Smooth muscle cell (in vitro differentiated cells): Measurements from ENCODE around the gene TRIM40. TPM values are rescaled to one million over a fixed set of nuclear protein-coding genes. Genes with fewer than 3 reads are reported as not detected.

Experiments used
- DNase-seq: peaks from one replicate; lab custom pipeline; 2025; ENCODE audit not compliant: unreplicated experiment; lab: John Stamatoyannopoulos, UW
- H2AFZ ChIP-seq: fragments of 200-600 bp; sonication (generic); 2 replicates; pipeline ENCODE4 v1.6.0; 2016; ENCODE audit warnings: antibody characterized with exemption, low read depth, mild to moderate bottlenecking
- H3F3A ChIP-seq: fragments of 200-600 bp; sonication (generic); 2 replicates; pipeline ENCODE4 v1.6.0; 2017; ENCODE audit warnings: antibody characterized with exemption, low read depth
- H3K27ac ChIP-seq: fragments of 200-600 bp; sonication (generic); 2 replicates; pipeline ENCODE4 v1.5.1; 2016; ENCODE audit warnings: low read depth, mild to moderate bottlenecking
- H3K27me3 ChIP-seq: fragments of 200-600 bp; sonication (generic); 2 replicates; pipeline ENCODE4 v1.6.1; 2016; ENCODE audit warnings: low read depth, mild to moderate bottlenecking
- H3K36me3 ChIP-seq: fragments of 200-600 bp; sonication (generic); 2 replicates; pipeline ENCODE4 v1.5.1; 2016; ENCODE audit warnings: low read depth
- H3K4me1 ChIP-seq: fragments of 200-600 bp; sonication (generic); 2 replicates; pipeline ENCODE4 v1.5.1; 2016; ENCODE audit warnings: low read depth
- H3K4me2 ChIP-seq: fragments of 200-600 bp; sonication (generic); 2 replicates; pipeline ENCODE4 v1.6.0; 2016; ENCODE audit warnings: mild to moderate bottlenecking
- H3K4me3 ChIP-seq: fragments of 200-600 bp; sonication (generic); 2 replicates; pipeline ENCODE4 v1.5.1; 2016; ENCODE audit warnings: mild to moderate bottlenecking
- H3K79me2 ChIP-seq: fragments of 200-600 bp; sonication (generic); 2 replicates; pipeline ENCODE4 v1.6.0; 2016; ENCODE audit warnings: low read depth, mild to moderate bottlenecking
- H3K9ac ChIP-seq: fragments of 200-600 bp; sonication (generic); 2 replicates; pipeline ENCODE4 v1.6.0; 2016; ENCODE audit warnings: low read depth
- H3K9me3 ChIP-seq: fragments of 200-600 bp; sonication (generic); replicated peaks from 2 replicates; pipeline ENCODE4 v1.5.1; 2016; ENCODE audit warnings: low read depth
- H4K20me1 ChIP-seq: fragments of 200-600 bp; sonication (generic); 2 replicates; pipeline ENCODE4 v1.6.0; 2016; ENCODE audit warnings: low read depth
- WGBS: methylation state at CpG from one replicate; pipeline ENCODE4 v1.1.7; 2016; ENCODE audit warnings: low lambda C conversion rate; 5-methylcytosine and 5-hydroxymethylcytosine counted together
- polyA plus RNA-seq: library from polyadenylated mRNA; unstranded; fragments of >200 nt; fragmentation: Nextera tagmentation; extraction: Ambion mirVana; gene quantifications from 2 replicates; pipeline ENCODE4 v1.2.1, GENCODE V29; 2016
- total RNA-seq: library from RNA; depleted of rRNA; stranded (reverse); fragments of >200 nt; gene quantifications from 2 replicates; pipeline ENCODE4 v1.2.3, GENCODE V29; 2014
- TF ChIP-seq, protein P1 (sequence below): fragments of 200-600 bp; sonication (generic); IDR thresholded peaks from 2 replicates; pipeline ENCODE4 v1.5.1; 2017; ENCODE audit warnings: borderline replicate concordance, mild to moderate bottlenecking, antibody characterized with exemption; ENCODE audit not compliant: insufficient read depth, poor library complexity, severe bottlenecking

TRIM40 gene
- total and polyA plus RNA-seq, 2 experiments from 2014 or later: not detected

DNA sequence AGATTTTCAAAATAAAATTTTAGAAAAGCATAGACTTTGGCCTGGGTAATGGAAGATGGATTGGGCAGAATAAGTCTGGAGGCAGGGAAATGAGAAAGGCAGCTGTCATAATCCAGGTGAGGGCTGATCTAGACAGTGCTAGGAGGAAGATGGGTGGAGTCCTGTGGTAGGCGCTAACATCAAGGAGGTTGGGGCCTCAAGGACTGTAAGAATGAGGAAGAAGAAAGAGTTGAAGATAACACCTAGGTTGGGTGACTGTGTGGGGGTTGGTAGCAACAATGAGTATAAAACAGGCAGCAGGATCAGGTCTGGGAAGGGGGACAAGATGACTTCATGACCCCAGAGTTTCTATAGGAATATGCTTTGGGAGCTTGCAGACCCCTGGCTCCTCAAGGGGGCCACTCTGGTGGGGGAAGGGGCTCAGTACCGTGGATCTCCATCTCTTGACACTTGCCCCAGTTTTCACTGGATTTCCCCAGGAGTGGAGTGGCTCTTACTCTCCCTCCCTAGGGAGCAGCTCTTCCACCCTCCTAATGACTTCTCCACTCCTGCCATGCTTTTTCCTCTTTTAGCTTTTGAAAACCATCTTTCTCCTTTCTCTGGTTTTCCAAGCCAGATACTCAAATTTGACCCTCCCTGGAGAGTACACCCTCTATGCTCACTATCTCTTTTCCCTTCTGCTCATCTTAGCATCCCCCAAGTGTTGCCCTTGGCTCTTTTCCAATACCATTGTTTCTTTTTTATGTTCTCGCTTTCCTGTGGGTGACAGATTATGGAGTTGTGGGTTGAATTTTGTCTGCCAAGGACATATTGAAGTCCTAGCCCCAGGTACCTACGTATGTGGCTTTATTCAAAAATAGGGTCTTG, 37.8 kb upstream of the TRIM40 start:
- no peak overlapping the region for H3K4me2 ChIP-seq
- DNase-seq: no peak
- H2AFZ ChIP-seq: no peak overlapping the region
- H3K79me2 ChIP-seq: no peaks in the 10 kb centered on the region
- H3K4me3 ChIP-seq: no peak overlapping the region
- H3K27ac ChIP-seq: no peak overlapping the region
- no peaks in the 10 kb centered on the region for H3K36me3 ChIP-seq
- H4K20me1 ChIP-seq: no peaks in the 10 kb centered on the region
- H3K9me3 ChIP-seq: no peaks in the 10 kb centered on the region
- peaks cover 12% of the 10 kb centered on the region for H3K4me1 ChIP-seq
- peaks cover 78% of the 10 kb centered on the region for H3K27me3 ChIP-seq
- WGBS: 62% methylated on average over 4 of the region's 4 CpGs
- no peak overlapping the region for H3K9ac ChIP-seq
- H3F3A ChIP-seq: no peaks in the 10 kb centered on the region
- TF ChIP-seq, protein P1, sequence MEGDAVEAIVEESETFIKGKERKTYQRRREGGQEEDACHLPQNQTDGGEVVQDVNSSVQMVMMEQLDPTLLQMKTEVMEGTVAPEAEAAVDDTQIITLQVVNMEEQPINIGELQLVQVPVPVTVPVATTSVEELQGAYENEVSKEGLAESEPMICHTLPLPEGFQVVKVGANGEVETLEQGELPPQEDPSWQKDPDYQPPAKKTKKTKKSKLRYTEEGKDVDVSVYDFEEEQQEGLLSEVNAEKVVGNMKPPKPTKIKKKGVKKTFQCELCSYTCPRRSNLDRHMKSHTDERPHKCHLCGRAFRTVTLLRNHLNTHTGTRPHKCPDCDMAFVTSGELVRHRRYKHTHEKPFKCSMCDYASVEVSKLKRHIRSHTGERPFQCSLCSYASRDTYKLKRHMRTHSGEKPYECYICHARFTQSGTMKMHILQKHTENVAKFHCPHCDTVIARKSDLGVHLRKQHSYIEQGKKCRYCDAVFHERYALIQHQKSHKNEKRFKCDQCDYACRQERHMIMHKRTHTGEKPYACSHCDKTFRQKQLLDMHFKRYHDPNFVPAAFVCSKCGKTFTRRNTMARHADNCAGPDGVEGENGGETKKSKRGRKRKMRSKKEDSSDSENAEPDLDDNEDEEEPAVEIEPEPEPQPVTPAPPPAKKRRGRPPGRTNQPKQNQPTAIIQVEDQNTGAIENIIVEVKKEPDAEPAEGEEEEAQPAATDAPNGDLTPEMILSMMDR: no peak

DNA sequence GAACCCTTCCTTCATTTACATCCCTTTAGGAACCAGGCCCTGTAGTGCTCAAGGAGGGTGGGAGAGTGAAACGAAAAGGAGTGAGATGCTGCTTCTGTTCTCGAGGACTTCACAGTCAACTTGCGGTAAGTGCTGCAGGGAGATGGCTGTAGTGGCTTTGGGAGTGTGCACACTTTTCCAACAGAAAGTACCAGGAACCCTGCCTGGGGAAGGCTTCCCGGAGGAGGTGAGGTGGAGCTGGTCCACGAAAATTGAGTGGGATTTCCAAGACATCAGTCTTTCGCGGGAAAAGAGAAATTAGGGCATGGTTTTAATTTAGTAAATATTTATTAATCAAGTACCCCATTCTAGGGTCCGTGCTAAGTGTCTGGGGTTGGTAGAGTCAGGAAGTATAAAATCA, 35.8 kb upstream of the TRIM40 start:
- Histone ChIP-seq H3K4me2 (peak overlapping the region; percentile 85), H3K4me1 (peaks cover 17% of the 10 kb centered on the region), H2AFZ (no peak overlapping the region), H3K79me2 (no peaks in the 10 kb centered on the region), H3K36me3 (no peaks in the 10 kb centered on the region), H3F3A (no peaks in the 10 kb centered on the region), H4K20me1 (no peaks in the 10 kb centered on the region), H3K9ac (no peak overlapping the region), H3K27ac (no peak overlapping the region), H3K4me3 (peak overlapping the region; percentile 51), H3K27me3 (peaks cover 81% of the 10 kb centered on the region), H3K9me3 (no peaks in the 10 kb centered on the region)
- DNase-seq: no peak
- WGBS: 36% methylated on average over 8 of the region's 8 CpGs
- TF ChIP-seq, protein P1: no peak

DNA sequence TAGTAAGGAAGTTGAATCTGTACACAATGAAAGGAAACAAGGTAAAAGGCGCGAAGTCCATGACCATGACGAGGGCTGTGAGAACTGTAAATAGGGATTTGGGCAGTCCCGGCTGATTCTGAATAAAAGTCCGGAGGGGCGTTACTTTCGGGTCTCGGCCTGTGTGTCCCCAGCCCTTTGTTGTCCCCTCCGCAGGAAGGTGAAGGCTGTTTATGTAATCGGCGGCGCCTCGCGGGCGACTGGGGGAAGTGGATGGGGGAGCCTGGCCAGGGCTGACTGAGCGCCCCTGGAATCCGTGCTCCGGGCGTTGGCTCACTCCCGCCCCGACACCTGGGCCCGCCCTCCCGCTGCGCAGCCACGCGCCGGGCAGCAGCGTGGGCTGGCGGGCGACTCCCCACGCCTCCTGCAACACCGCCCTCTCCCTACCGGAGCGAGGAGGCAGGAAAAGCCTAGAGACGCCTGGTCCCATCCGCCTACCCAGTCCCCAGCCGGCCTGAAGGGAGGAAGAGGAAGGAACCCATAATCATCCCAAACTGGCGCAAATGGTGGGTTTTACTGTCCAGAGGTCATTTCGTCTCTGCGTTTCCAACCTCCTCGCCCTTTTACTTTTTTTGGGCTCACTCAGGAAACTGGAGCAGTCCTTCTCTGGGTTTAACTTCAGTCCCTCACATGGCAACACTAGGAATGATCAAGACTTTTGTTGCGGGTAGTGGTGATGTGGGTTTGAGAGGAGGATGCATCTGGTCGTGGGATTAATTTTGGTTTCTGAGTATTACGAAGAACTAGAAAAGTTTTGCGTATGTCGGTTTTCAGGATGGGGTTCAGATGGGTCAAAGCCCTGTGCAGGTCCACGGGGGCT, 35.1 kb upstream of the TRIM40 start:
- peaks cover 81% of the 10 kb centered on the region for H3K27me3 ChIP-seq
- H3K9ac ChIP-seq: no peak overlapping the region

More for the DNA sequence above, 35.1 kb upstream of the TRIM40 start:
- Histone ChIP-seq H3K4me1 (peaks cover 17% of the 10 kb centered on the region), H3K9me3 (no peaks in the 10 kb centered on the region), H3K36me3 (no peaks in the 10 kb centered on the region), H3K4me3 (peak overlapping the region; percentile 51), H3K27ac (no peak overlapping the region), H3K79me2 (no peaks in the 10 kb centered on the region), H3F3A (no peaks in the 10 kb centered on the region), H4K20me1 (no peaks in the 10 kb centered on the region), H3K4me2 (peak overlapping the region; percentile 85), H2AFZ (peak overlapping the region; percentile 31)
- DNase-seq: no peak
- WGBS: 9% methylated on average over 38 of the region's 47 CpGs
- TF ChIP-seq, protein P1: no peak
